ENCODE results near the gene ITGA4.

DNA sequence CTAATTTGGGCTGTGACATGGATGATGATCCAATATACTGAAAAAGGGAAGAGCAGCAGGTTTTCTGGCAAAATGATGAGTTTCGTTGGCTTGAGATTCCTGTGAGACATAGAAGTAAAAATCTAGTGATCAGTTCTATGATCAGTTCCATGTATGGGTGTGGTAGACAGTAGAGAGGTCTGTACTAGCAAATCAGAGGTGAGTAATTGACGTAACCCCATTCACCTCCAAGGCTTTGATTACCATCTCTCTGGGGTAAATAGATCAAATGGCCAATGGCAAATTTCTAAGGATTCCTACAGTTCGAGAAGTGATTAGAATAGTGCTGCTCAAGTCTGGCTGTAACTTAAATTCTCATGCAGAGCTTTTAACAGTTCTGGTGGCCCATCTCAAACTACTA, 6.4 kb downstream of the ITGA4 start:
- TF ChIP-seq, protein P1, sequence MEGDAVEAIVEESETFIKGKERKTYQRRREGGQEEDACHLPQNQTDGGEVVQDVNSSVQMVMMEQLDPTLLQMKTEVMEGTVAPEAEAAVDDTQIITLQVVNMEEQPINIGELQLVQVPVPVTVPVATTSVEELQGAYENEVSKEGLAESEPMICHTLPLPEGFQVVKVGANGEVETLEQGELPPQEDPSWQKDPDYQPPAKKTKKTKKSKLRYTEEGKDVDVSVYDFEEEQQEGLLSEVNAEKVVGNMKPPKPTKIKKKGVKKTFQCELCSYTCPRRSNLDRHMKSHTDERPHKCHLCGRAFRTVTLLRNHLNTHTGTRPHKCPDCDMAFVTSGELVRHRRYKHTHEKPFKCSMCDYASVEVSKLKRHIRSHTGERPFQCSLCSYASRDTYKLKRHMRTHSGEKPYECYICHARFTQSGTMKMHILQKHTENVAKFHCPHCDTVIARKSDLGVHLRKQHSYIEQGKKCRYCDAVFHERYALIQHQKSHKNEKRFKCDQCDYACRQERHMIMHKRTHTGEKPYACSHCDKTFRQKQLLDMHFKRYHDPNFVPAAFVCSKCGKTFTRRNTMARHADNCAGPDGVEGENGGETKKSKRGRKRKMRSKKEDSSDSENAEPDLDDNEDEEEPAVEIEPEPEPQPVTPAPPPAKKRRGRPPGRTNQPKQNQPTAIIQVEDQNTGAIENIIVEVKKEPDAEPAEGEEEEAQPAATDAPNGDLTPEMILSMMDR (IDR thresholded peaks at IDR 0.05) = no peak
- TF ChIP-seq POLR2A (IDR thresholded peaks at IDR 0.05) = no peak

Data from ovary (tissue), 3 donors.